HG03521 (cell line): ENCODE measurements around the gene GLT8D1.
"Not testable (repeated sequence)": the region's sequence is repeated elsewhere in the genome, so short reads cannot be mapped to it uniquely, and the experiment has no call there.

Source experiments
- ATAC-seq: cut with Tn5 transposase; IDR thresholded peaks from one replicate; pipeline ENCODE4 v1.9.1; 2021; ENCODE audit warnings: mild to moderate bottlenecking, moderate library complexity; ENCODE audit not compliant: unreplicated experiment

GLT8D1 gene

GRCh38 chr3:52683611-52684010 lies 22.0 kb downstream of the GLT8D1 start:
- ATAC-seq: no peak

GRCh38 chr3:52682016-52682415 lies 23.6 kb downstream of the GLT8D1 start:
- no peak for ATAC-seq

- ATAC-seq: no peak
Measured at GRCh38 chr3:52681596-52681995, 24.0 kb downstream of the GLT8D1 start.

- no peak for ATAC-seq
Measured at GRCh38 chr3:52679811-52680210, 25.8 kb downstream of the GLT8D1 start.

- no peak for ATAC-seq
Measured at GRCh38 chr3:52679199-52679538, 26.4 kb downstream of the GLT8D1 start.

GRCh38 chr3:52678265-52679198 lies 27.1 kb downstream of the GLT8D1 start:
- no peak for ATAC-seq

GRCh38 chr3:52676201-52676600 lies 29.4 kb downstream of the GLT8D1 start:
- ATAC-seq: not testable (repeated sequence)

GRCh38 chr3:52671676-52672075 lies 33.9 kb downstream of the GLT8D1 start:
- ATAC-seq: no peak

GRCh38 chr3:52670621-52671521 lies 34.7 kb downstream of the GLT8D1 start:
- ATAC-seq: peak; percentile 71

- no peak for ATAC-seq
Measured at GRCh38 chr3:52663098-52663497, 42.5 kb downstream of the GLT8D1 start.

GRCh38 chr3:52660046-52660445 lies 45.5 kb downstream of the GLT8D1 start:
- ATAC-seq: no peak

GRCh38 chr3:52655895-52656294 lies 49.7 kb downstream of the GLT8D1 start:
- no peak for ATAC-seq

- ATAC-seq: no peak
Measured at GRCh38 chr3:52651592-52651991, 54.0 kb downstream of the GLT8D1 start.

- no peak for ATAC-seq
Measured at GRCh38 chr3:52650439-52650838, 55.2 kb downstream of the GLT8D1 start.

GRCh38 chr3:52649461-52650210 lies 56.0 kb downstream of the GLT8D1 start:
- no peak for ATAC-seq

- ATAC-seq: no peak
Measured at GRCh38 chr3:52645549-52645948, 60.0 kb downstream of the GLT8D1 start.
